Neuron (in vitro differentiated cells): ENCODE measurements around the gene CAMK1.

Experiments used
- H2AFZ ChIP-seq: one replicate; pipeline ENCODE4 v1.6.1; 2013; ENCODE audit warnings: low read depth, mild to moderate bottlenecking, inconsistent platforms, low read length, moderate library complexity
- H3K27me3 ChIP-seq: one replicate; pipeline ENCODE4 v1.6.1; 2013; ENCODE audit warnings: low read length; ENCODE audit not compliant: insufficient read depth
- H3K36me3 ChIP-seq: one replicate; pipeline ENCODE4 v1.6.1; 2013; ENCODE audit warnings: low read length; ENCODE audit not compliant: insufficient read depth
- H3K4me1 ChIP-seq: one replicate; pipeline ENCODE4 v1.6.1; 2013; ENCODE audit warnings: low read length; ENCODE audit not compliant: insufficient read depth
- H3K4me3 ChIP-seq: 2 replicates; pipeline ENCODE4 v1.5.1; 2013; ENCODE audit warnings: mild to moderate bottlenecking, low read length, moderate library complexity
- H3K9me3 ChIP-seq: one replicate; pipeline ENCODE4 v1.6.1; 2013; ENCODE audit warnings: low read length

CAMK1 gene

DNA sequence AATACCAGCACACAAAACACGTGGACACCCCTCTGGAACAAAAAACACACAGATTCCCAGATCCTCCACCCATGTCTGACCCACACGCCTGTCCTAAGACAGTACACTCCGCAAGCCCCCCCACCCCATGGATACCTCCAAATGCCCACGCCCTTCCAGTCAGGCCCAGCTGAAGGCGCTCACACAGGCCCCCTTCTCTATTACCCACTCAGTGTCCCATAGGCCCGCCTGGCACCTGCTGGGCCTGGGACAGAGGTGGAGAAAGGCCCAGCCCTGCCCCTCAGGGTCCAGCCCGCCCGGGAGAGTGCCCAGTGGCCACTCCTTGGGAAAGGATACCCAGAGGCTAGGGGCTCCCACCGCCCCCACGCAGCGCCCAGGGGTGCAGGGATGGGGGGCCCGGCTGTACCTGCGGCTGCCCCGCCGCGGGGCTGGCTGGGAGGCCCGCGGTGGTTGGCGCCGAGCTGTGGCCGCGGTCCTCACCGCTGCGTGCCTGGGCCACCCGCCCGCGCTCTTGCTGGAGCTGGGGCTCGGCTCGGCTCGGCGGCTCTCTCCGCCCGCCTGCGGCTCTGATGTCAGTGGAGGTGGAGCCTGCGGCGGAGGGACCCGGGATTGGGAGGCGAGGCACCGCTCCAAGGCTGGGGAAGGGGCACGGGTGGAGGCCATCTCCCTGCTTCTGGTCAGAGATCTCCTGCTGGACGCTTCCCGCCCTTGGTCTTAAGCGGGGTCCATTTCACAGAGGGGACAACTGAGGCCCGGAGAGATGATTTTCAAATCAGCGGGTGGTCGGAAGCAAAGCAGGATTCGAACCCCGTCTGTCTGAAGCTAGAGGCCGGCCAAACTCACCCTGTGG, at the start of gene CAMK1:
CAMK1 (minus strand) TSS at position 522 of the 850 bp plus-strand sequence. CDS start 2,198 bp downstream, outside the sequence.
- Histone ChIP-seq H3K27me3 (no peaks in the 10 kb centered on the region), H3K9me3 (no peaks in the 10 kb centered on the region), H3K4me1 (no peaks in the 10 kb centered on the region), H3K36me3 (peaks cover 3% of the 10 kb centered on the region), H3K4me3 (peak within 1 kb of the TSS; percentile 25), H2AFZ (no peak within 1 kb of the TSS)

DNA sequence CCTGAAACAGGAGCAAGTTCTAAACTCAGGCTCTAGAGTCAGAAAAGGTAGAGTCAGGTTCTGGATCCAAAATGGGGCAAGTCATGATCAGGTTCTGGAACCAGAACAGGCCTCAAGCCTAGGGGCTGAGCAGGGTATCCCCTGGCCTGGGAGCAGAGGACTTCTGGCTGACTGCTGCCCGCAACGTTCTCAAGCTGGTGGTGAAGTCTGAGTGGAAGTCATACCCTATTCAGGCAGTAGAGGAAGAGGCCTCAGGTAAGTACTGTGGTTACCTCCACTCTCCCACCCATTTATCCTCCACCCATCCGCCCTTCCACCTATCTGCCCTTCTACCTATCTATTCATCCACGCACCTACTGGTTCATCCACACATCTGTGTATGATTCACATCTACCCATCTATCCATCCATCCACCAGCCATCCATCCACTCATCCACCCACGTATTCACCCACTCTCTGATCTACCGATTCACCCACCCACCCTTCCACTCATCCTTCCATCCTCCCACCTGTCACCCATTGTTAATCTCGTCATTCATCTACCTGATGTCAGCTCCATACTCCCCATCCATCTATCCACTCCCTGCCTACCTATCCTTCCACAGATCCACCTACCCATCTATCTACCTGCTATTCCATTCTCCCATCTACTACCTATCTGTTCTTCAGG, 49.1 kb upstream of the CAMK1 start:
- Histone ChIP-seq H3K9me3 (no peaks in the 10 kb centered on the region), H3K27me3 (no peaks in the 10 kb centered on the region), H3K4me1 (no peaks in the 10 kb centered on the region), H3K36me3 (peaks cover 29% of the 10 kb centered on the region), H3K4me3 (no peak overlapping the region), H2AFZ (no peak overlapping the region)

DNA sequence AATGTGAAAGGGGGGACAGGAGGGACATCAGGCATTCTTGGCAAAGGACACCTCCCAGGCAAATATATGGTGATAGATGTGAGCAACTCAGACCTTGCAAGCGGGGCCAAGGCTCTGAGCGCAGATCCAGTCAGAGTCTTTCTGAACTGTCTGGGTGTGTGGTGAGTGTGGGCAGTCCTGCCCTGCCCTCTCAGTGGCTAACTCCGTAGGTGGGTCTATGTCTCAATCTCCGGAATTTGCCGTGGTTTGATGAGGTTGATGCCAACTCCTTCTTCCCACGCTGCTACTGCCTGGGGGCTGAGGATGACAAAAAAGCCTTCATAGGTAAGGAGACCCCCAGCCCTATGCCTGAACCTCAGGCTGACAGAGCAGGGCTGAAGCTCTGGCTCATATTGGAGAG, 47.7 kb upstream of the CAMK1 start:
- Histone ChIP-seq H3K4me3 (no peak overlapping the region), H3K27me3 (no peaks in the 10 kb centered on the region), H3K36me3 (peaks cover 35% of the 10 kb centered on the region), H3K4me1 (no peaks in the 10 kb centered on the region), H2AFZ (no peak overlapping the region), H3K9me3 (no peaks in the 10 kb centered on the region)

DNA sequence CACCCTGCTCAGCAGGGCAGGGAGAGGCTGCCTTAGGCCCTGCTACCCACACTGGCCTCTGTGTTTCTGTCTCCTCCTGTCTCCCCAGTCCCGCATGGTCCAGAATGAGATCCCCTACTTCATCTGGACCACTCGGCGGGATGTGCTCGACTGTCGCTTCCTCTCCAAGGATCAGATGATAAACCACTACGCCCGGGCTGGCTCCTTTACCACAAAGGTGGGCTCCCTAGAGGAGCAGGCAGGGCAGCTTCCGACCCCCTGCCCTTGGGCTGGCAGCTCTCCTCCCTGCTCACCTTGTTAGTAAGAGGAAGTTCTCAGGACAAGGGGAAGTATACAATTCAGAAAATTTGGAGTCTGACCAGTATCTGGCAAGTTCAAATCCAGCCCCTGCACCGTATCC, 46.2 kb upstream of the CAMK1 start:
- Histone ChIP-seq H3K4me3 (no peak overlapping the region), H3K36me3 (peaks cover 37% of the 10 kb centered on the region), H3K4me1 (no peaks in the 10 kb centered on the region), H3K9me3 (no peaks in the 10 kb centered on the region), H3K27me3 (no peaks in the 10 kb centered on the region), H2AFZ (no peak overlapping the region)

DNA sequence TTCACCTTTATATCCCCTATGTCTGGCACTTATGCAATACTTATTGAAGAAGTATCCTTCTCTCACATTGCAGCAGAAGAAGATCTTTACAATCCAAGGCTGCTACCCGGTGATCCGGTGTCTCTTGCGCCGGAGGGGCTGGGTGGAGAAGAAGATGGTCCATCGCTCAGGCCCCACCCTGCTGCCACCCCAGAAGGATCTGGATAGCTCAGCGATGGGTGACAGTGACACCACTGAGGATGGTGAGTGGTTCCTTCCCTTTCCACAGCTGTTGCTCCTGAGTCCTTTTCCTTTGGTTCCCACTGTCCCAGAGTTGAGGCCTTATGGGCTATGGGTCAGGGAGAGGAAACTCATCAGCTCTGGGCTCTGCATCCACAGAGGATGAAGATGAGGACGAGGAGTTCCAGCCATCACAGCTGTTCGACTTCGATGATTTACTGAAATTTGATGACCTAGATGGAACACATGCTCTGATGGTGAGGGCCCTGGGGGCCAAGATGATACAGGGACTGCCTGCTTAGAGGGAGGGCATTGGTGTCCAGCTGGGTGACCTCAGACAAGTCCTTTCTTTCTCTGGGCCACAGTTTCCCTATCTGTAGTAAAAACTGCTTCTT, 43.2 kb upstream of the CAMK1 start:
- no peaks in the 10 kb centered on the region for H3K27me3 ChIP-seq
- no peaks in the 10 kb centered on the region for H3K9me3 ChIP-seq
- H2AFZ ChIP-seq: no peak overlapping the region
- no peaks in the 10 kb centered on the region for H3K4me1 ChIP-seq
- no peak overlapping the region for H3K4me3 ChIP-seq
- H3K36me3 ChIP-seq: peaks cover 28% of the 10 kb centered on the region

DNA sequence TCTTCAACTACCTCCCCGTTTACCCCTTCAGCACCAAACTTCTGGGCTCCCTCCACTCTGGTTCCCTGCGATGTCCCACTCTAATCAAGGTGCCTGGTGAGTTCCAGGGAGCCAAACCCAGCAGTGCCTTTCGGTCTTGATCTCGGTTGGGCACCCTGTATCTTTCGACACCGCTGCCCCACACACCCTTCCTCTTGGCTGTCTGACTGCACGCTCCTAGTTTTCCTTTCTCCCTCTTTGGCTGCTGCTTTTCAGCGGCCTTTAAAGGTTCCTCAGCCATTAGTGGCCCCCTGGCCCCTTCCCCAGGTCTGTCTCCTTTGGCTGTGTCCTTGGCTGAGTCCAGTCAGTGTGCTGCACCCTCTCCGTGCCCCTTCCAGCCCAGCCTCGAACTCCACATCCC, 41.1 kb upstream of the CAMK1 start:
- Histone ChIP-seq H2AFZ (no peak overlapping the region), H3K27me3 (no peaks in the 10 kb centered on the region), H3K4me1 (no peaks in the 10 kb centered on the region), H3K4me3 (no peak overlapping the region), H3K9me3 (no peaks in the 10 kb centered on the region), H3K36me3 (peaks cover 40% of the 10 kb centered on the region)

DNA sequence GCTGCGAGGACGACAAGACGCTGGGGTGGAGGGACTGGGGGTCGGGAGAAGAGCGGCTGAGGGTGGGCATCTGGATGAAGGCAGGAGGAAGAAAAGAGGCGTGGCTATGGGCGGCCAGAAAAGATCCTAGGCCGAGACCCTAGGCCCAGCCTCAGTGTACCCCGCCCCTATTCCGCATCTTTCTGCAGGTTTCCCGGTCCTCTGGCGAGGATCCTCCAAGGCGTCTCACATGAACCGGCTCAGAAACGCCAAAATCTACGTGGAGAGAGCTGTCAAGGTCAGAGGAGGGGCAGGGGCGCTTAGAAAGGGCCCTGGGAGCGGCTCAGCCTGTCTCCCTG, 40.7 kb upstream of the CAMK1 start:
- Histone ChIP-seq H3K4me3 (no peak overlapping the region), H2AFZ (no peak overlapping the region), H3K4me1 (no peaks in the 10 kb centered on the region), H3K27me3 (no peaks in the 10 kb centered on the region), H3K9me3 (no peaks in the 10 kb centered on the region), H3K36me3 (peaks cover 43% of the 10 kb centered on the region)

DNA sequence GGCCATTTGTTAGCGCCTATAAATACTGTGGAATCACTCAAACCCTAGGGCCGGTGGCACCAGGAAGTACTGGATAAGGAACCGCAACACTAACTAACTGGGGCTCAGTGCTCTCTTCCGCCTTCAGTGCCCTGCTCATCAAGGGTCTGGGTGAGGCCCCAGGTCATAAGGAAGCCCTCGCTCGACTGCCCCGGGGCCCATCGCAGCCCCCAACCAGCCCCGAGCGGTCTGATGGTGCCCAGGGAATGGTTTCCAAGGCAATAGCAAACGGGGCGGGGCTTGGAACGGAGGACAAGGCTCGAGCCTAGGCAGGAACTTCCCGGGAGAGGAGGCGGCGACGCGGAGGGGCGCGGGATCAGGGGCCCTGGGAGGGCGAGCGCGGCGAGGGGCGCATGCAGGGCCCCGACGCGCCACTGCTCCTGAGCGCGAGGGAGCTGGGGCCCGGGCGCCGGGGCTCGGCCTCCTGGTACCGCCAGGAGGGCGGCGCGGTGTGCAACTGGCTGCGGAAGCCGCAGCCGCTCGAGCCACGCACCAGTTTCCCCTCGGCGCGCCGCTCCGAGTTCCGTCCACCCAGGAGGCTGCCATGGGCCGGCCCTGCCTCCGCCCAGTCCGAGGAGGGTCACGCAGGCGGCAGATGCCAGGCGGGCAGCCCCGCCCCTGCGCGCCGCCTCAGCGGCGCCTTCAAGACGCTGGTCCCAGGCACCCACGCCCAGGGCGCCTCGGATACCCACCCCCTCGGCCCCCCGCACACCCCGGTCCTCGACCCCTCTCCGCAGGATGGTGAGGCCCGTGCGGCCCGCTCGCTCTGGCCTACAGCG, 40.1 kb upstream of the CAMK1 start, which contains the start of gene TTLL3:
TTLL3 (plus strand) TSS at position 648 of the 818 bp plus-strand sequence. CDS start 400 bp downstream, outside the sequence.
- H3K36me3 ChIP-seq: peaks cover 48% of the 10 kb centered on the region
- no peak within 1 kb of the TSS for H2AFZ ChIP-seq
- no peaks in the 10 kb centered on the region for H3K9me3 ChIP-seq
- H3K4me3 ChIP-seq: no peak within 1 kb of the TSS
- no peaks in the 10 kb centered on the region for H3K4me1 ChIP-seq
- H3K27me3 ChIP-seq: no peaks in the 10 kb centered on the region

DNA sequence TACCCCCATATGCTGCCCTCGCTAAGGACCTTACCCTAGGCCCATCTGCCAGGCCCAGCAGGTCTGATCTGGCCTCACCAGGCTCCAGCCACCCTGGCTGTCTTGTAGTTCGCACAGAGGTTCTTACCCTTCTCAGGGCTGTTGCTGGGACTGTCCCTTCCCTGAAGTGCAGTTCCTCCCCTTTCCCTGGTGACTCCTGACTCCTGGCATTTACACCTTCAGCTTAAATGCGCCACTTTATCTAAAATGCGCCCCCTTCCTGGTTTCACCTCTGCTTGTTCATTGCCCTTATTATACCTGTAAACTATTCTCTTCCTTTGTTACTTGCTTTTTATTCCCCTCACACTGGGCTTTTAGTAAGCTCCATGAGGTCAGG, 39.5 kb upstream of the CAMK1 start:
- H3K4me3 ChIP-seq: no peak overlapping the region
- no peak overlapping the region for H2AFZ ChIP-seq
- no peaks in the 10 kb centered on the region for H3K9me3 ChIP-seq
- H3K36me3 ChIP-seq: peaks cover 54% of the 10 kb centered on the region
- no peaks in the 10 kb centered on the region for H3K4me1 ChIP-seq
- H3K27me3 ChIP-seq: no peaks in the 10 kb centered on the region

DNA sequence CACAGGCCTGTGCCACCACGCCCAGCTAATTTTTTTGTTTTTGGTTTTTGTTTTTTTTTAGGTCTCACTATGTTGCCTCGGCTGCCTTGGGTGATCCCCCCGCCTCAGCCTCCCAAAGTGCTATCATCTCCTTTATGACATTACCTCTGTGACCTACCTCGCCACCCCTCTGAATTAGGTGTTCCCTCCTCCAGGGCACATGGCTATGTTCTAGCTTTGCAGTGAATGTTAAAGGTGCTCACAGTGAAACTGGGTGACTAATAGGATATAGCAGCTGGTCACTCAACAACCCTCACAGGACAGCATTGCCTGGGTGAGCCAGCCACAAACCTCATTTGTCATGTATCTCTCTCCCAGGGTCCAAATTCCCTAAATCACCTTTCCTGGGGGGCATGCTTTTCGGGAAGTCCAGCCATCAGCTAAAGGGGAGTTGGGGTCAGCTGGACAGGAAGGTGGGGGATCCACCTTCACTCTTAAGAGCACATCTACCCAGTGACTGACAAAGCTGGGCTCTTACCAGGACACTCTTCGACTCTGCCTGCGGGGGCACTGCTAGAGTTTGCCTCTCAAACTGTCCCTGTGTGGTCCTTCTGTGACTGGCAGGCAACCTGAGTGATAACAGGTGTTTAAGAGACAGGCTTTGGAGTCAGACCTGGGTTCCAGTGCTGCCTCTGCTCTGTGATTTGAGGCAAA, 38.7 kb upstream of the CAMK1 start:
- Histone ChIP-seq H3K4me1 (no peaks in the 10 kb centered on the region), H2AFZ (no peak overlapping the region), H3K4me3 (no peak overlapping the region), H3K9me3 (no peaks in the 10 kb centered on the region), H3K36me3 (peaks cover 61% of the 10 kb centered on the region), H3K27me3 (no peaks in the 10 kb centered on the region)

DNA sequence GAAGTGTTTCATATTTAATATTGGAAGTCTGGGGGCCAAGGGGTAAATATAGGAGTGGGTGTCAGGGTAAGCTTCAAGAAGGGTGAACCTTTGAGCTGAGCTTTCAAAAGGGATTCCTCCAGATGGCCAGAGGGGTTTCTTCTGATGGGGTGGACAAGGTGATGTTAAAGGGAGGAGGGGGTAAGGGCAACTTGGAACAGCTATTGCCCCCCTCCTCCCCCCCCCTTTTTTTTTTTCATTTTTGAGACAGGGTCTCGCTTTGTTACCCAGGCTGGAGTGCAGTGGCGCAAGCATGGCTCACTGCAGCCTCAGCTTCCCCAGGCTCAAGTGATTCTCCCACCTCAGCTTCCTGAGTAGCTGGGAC, 38.2 kb upstream of the CAMK1 start:
- Histone ChIP-seq H2AFZ (no peak overlapping the region), H3K9me3 (no peaks in the 10 kb centered on the region), H3K36me3 (peaks cover 62% of the 10 kb centered on the region), H3K27me3 (no peaks in the 10 kb centered on the region), H3K4me3 (no peak overlapping the region), H3K4me1 (no peaks in the 10 kb centered on the region)

DNA sequence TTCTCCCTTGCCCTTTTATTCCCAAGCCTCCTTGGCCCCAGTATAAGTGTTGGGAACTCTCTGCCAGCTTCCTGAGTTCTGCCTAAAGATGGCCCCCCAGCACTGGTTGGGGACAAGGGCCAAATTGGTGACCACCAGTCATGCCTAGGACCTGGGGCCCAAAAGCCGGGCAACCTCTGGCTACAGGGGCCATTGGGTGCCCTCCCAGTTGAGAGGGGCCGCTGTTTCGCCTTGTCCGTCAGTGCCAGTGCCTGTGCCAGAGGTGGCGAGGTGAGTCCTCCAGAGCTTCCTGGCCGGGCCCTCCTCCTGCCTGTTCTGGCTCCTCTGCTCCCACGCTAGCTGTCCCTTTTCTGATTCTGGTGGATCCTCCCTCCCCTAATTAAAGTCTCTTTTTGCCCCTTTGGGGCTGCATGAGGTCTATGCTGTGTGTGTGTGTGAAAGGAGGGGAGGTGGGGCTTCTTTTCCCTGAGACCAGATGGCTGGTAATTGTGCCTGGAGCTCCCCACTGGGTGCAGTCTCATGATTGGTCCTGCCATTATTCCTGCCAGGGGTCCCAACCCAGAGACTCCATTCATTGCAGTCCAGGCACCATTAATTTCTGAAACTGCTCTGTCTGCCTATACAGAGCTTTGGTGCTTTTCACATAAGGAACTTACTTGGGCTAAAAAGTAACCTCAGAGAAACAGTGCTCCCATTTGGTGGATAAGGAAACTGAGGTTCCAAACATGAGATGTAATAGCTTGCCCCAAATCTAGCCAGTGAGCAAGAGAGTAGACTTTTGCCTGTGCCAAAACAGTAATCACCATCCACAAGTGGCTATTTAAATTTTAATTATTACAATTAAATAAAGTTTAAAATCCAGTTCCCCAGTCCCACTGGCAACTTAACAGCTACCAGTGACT, 37.2 kb upstream of the CAMK1 start:
- Histone ChIP-seq H3K36me3 (peaks cover 63% of the 10 kb centered on the region), H3K4me3 (no peak overlapping the region)

More for the DNA sequence above, 37.2 kb upstream of the CAMK1 start:
- Histone ChIP-seq H2AFZ (no peak overlapping the region), H3K9me3 (no peaks in the 10 kb centered on the region), H3K27me3 (no peaks in the 10 kb centered on the region), H3K4me1 (no peaks in the 10 kb centered on the region)
